Choroid plexus epithelial cell (primary cell): Measurements from ENCODE around the gene HEXIM2.

Source experiments
- DNase-seq: peaks from one replicate; pipeline ENCODE4 v3.0.0-alpha.2; 2010; ENCODE audit warnings: low read depth
- H3K4me3 ChIP-seq: 2 replicates; pipeline ENCODE4 v1.5.1; 2011; ENCODE audit warnings: low read depth, mild to moderate bottlenecking, control low read depth, low read length, moderate library complexity
- TF ChIP-seq, protein P1 (sequence below): conservative IDR thresholded peaks from 2 replicates; pipeline ENCODE4 v1.5.1; 2011; ENCODE audit warnings: low read depth, mild to moderate bottlenecking, control low read depth, inconsistent platforms, low read length, moderate library complexity

HEXIM2 gene

DNA sequence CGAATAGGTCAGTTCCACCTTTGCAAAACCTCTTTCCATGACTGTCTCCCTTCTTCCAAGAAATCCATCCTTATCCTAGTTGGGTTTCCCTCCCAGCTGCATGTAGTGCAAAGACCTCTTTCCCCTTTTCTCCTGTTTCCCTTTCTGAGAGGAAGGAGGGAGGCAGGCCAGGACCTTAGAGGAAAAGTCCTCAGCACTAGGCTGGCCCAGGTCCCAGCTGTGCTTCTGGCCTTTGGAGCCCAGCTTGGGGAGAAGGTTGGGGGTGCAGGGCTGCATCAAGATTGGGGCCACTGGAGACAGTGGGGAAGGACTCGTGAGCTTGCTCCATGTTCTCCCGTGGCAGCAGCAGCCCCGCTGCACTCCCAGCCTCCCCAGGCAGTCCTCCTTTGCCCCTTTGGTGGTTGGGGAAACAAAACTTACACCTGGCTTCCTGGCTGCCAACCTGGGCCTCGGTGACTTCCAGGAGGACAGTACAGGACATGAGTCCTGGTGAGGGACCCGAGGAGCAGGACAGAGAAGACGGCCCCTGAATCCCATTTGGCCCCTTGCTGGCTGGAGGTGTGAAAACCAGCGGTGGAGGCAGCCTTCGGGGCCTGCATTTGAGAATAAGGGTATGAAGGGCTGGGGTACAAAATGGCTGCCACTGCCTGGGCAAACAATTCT, 481 bp downstream of the HEXIM2 start:
- no peak for DNase-seq
- peak overlapping the region; percentile 51 for H3K4me3 ChIP-seq
- TF ChIP-seq, protein P1, sequence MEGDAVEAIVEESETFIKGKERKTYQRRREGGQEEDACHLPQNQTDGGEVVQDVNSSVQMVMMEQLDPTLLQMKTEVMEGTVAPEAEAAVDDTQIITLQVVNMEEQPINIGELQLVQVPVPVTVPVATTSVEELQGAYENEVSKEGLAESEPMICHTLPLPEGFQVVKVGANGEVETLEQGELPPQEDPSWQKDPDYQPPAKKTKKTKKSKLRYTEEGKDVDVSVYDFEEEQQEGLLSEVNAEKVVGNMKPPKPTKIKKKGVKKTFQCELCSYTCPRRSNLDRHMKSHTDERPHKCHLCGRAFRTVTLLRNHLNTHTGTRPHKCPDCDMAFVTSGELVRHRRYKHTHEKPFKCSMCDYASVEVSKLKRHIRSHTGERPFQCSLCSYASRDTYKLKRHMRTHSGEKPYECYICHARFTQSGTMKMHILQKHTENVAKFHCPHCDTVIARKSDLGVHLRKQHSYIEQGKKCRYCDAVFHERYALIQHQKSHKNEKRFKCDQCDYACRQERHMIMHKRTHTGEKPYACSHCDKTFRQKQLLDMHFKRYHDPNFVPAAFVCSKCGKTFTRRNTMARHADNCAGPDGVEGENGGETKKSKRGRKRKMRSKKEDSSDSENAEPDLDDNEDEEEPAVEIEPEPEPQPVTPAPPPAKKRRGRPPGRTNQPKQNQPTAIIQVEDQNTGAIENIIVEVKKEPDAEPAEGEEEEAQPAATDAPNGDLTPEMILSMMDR, result no peak

DNA sequence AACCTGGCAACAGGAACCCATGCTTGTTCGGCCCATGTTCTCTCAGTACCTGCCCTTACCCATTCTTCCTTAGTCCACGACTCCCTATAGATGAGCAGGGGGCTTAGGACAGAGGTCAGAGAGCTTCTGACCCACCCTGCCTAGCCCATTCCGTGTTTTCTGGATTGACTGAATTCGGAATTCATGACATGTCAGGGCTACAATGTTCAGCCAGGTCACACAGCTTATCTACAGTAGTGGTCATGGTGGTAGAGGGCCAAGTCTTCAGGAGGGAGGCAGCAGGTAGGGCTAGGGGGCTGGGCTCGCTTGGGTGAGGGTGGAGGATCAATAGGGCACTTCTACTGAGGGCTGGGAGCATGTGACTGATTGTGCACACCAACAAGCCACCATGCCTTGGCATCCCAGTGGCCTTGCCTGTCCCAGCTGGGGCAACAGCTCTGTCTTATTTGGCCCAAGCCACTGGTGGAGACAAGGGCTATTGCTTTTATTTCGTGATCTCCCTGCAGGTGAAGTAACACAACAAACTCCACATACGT, 3.1 kb downstream of the HEXIM2 start:
- TF ChIP-seq, protein P1, result no peak
- DNase-seq, result no peak
- no peak overlapping the region for H3K4me3 ChIP-seq

DNA sequence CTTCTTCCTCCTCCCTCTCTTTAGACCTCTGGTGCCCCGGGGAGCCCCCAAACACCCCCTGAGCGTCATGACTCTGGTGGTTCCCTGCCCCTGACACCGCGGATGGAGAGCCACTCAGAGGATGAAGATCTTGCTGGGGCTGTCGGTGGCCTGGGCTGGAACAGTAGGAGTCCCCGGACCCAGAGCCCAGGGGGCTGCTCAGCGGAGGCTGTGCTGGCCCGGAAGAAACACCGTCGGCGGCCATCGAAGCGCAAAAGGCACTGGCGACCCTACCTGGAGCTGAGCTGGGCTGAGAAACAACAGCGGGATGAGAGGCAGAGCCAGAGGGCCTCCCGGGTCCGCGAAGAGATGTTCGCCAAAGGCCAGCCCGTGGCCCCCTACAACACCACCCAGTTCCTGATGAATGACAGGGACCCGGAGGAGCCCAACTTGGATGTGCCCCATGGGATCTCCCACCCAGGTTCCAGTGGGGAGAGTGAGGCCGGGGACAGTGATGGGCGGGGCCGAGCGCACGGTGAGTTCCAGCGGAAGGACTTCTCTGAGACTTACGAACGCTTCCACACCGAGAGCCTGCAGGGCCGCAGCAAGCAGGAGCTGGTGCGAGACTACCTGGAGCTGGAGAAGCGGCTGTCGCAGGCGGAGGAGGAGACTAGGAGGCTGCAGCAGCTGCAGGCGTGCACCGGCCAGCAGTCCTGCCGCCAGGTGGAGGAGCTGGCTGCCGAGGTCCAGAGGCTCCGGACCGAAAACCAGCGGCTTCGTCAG, 7.5 kb downstream of the HEXIM2 start:
- H3K4me3 ChIP-seq, result no peak overlapping the region
- no peak for DNase-seq
- TF ChIP-seq, protein P1, result no peak

DNA sequence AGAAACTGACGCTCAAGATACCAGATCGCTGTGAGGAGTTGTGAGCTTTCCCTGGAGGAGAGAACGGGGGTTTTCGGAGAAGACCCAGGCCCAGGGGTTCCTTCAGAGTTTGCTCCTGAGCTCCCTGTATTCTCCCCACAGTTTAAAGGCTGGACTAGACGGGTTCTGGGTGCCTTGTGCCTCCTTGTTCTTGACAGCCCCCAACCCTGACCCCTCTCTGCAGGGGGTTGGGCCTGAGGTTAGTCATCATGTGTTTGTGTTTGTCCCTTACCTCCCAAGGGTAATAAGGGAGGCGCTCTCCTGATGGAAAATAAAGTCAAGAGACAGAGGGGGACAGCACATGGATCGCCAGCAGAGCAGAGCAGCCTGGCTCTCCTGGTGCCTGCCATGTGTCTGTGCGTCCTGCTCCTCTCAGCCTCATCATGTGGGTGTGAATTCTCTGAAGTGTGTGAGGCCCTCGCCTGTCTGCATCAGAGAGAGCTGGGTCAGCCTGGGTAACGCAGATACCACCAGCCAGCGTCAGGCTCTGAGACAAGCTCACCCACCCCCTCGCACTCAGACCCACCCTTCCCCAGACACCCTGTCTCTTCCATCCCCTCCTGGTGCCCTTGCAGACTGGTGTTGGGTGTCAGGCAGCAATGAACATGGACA, 8.7 kb downstream of the HEXIM2 start:
- peak; percentile 7 for DNase-seq
- TF ChIP-seq, protein P1, result no peak
- no peak overlapping the region for H3K4me3 ChIP-seq

DNA sequence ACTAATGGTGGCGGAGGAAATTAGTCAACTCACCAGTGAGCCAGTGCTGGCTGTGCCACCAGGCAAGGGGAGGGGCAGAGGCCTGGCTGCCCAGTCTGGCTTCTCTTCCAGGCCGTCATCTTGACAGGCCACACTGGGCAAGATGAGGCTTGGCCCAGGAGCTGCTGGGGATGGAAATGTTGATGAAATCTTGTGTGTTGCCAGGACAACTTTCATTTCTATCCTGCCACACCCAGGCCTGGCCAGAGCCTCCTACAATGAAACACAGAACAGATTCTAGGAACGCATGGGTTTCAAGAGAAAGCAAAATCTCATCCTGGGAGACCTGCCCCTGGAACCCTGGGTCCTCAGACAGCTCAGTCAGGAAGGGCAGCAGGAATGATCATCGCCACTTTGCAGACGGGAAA, 9.3 kb downstream of the HEXIM2 start:
- no peak overlapping the region for H3K4me3 ChIP-seq
- DNase-seq, result peak; percentile 73
- TF ChIP-seq, protein P1, result no peak

DNA sequence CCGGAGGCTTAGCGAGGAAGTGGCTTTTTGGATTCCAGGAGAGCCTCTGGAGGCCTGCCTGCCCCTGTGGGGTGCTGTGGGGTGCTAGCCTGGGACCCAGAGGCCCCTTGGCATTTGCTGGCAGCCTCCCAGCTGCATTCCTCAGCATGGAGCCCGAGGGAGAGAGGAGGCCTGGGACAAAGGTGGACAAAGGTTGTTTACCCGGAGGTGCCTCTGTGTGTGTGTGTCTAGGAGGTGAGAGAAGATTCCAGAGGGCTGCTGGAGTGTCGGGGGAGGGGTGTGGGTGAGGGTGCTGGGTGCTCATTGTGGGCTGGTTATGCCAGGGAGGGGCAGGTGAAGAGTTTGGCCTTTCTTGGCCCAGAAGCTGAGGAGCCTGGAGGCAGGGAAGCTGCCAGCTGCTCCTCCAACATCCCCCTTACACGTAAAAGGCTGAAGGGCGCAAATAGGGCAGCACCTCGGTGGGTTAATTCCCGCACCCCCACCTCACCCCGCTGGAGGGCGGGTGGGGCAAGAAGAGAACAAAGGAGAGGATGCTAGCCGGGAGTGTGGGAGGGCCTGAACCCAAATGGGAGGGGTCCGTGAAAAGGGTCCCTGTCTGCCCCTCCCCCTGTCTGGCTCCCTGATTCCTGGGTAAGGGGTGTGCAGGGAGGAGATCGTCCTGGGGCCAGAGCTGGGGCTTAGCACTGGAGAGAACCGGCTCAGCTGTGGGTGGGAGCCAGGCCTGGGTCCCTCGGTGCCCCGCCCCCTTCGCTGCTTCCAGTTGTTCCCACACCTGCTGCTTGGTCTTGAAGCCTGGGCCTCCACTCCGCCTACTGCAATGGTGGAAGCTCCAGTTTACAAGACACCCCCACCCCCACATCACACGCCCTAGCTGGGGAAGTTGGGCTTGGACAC, 9.9 kb downstream of the HEXIM2 start:
- no peak overlapping the region for H3K4me3 ChIP-seq
- no peak for DNase-seq
- TF ChIP-seq, protein P1, result no peak
